GM12801 (cell line): Measurements from ENCODE around the gene MPPED1.

ENCODE experiments used
- TF ChIP-seq, protein P1 (sequence below): IDR thresholded peaks from one replicate; pipeline ENCODE4 v1.5.1; 2011; ENCODE audit warnings: control low read depth; ENCODE audit not compliant: insufficient read length; ENCODE audit errors: extremely low read depth

The MPPED1 gene, protein sequence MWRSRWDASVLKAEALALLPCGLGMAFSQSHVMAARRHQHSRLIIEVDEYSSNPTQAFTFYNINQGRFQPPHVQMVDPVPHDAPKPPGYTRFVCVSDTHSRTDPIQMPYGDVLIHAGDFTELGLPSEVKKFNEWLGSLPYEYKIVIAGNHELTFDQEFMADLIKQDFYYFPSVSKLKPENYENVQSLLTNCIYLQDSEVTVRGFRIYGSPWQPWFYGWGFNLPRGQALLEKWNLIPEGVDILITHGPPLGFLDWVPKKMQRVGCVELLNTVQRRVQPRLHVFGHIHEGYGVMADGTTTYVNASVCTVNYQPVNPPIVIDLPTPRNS

GRCh38 chr22:43411869-43412807, at the start of gene MPPED1:
Gene MPPED1 (plus strand): TSS chr22:43412014. CDS start chr22:43424986, 12,972 bp downstream.
- TF ChIP-seq, protein P1, sequence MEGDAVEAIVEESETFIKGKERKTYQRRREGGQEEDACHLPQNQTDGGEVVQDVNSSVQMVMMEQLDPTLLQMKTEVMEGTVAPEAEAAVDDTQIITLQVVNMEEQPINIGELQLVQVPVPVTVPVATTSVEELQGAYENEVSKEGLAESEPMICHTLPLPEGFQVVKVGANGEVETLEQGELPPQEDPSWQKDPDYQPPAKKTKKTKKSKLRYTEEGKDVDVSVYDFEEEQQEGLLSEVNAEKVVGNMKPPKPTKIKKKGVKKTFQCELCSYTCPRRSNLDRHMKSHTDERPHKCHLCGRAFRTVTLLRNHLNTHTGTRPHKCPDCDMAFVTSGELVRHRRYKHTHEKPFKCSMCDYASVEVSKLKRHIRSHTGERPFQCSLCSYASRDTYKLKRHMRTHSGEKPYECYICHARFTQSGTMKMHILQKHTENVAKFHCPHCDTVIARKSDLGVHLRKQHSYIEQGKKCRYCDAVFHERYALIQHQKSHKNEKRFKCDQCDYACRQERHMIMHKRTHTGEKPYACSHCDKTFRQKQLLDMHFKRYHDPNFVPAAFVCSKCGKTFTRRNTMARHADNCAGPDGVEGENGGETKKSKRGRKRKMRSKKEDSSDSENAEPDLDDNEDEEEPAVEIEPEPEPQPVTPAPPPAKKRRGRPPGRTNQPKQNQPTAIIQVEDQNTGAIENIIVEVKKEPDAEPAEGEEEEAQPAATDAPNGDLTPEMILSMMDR = no peak

GRCh38 chr22:43363315-43364168, 48.3 kb upstream of the MPPED1 start:
- TF ChIP-seq, protein P1 = no peak

GRCh38 chr22:43364169-43364435, 47.7 kb upstream of the MPPED1 start:
- TF ChIP-seq, protein P1 = no peak

GRCh38 chr22:43365715-43366440, 45.9 kb upstream of the MPPED1 start:
- TF ChIP-seq, protein P1 = no peak

GRCh38 chr22:43370036-43370435, 41.8 kb upstream of the MPPED1 start:
- TF ChIP-seq, protein P1 = no peak

DNA sequence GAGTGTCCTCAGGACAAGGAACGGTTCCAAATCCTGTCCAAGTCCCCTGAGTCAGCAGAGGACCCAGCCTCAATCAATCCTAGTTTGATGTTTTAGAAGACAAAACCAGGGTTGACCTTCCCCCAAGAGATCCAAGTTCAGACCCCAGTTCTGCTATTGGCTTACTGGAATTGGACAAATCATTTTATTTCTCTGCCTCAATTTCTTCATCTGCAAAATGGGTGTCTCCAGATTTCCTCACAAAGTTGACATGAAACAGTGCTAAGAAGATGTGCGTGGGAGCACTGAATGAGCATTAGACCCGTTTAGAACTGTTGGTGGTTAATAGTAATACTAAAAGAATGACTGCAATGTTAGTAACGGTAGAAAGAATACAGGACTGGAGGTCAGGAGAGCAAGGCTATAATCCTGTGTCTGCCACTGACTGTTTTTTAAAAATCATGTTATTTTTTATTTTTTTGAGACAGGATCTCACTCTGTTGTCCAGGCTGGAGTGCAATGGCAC, 35.8 kb upstream of the MPPED1 start:
- TF ChIP-seq, protein P1 = no peak
